HG03460 (cell line): ENCODE data around the gene SLC6A2.
"Not testable (repeated sequence)": the region's sequence is repeated elsewhere in the genome, so short reads cannot be mapped to it uniquely, and the experiment has no call there.

Source experiments
- ATAC-seq: cut with Tn5 transposase; IDR thresholded peaks from one replicate; pipeline ENCODE4 v1.9.1; 2021; ENCODE audit not compliant: unreplicated experiment

The SLC6A2 gene

GRCh38 chr16:55709801-55710200, 54.0 kb downstream of the SLC6A2 start:
- no peak for ATAC-seq

GRCh38 chr16:55710466-55710865, 54.7 kb downstream of the SLC6A2 start:
- no peak for ATAC-seq

GRCh38 chr16:55711959-55712876, 56.4 kb downstream of the SLC6A2 start:
- ATAC-seq: no peak

- ATAC-seq: no peak
Measured at GRCh38 chr16:55713103-55713502, 57.3 kb downstream of the SLC6A2 start.

- no peak for ATAC-seq
Measured at GRCh38 chr16:55717326-55717725, 61.5 kb downstream of the SLC6A2 start.

- ATAC-seq: no peak
Measured at GRCh38 chr16:55725055-55725777, 69.4 kb downstream of the SLC6A2 start.

- ATAC-seq: no peak
Measured at GRCh38 chr16:55728797-55729196, 73.0 kb downstream of the SLC6A2 start.

- ATAC-seq: no peak
Measured at GRCh38 chr16:55730115-55730514, 74.3 kb downstream of the SLC6A2 start.

GRCh38 chr16:55732496-55732895, 76.7 kb downstream of the SLC6A2 start:
- no peak for ATAC-seq

GRCh38 chr16:55734665-55735064, 78.9 kb downstream of the SLC6A2 start:
- ATAC-seq: no peak

- no peak for ATAC-seq
Measured at GRCh38 chr16:55735120-55735781, 79.5 kb downstream of the SLC6A2 start.

GRCh38 chr16:55736671-55737070, 80.9 kb downstream of the SLC6A2 start:
- ATAC-seq: no peak

- no peak for ATAC-seq
Measured at GRCh38 chr16:55737318-55737717, 81.5 kb downstream of the SLC6A2 start.

GRCh38 chr16:55737966-55738365, 82.2 kb downstream of the SLC6A2 start:
- no peak for ATAC-seq

GRCh38 chr16:55746081-55746480, 90.3 kb downstream of the SLC6A2 start:
- ATAC-seq: no peak

- ATAC-seq: no peak
Measured at GRCh38 chr16:55747785-55748184, 92.0 kb downstream of the SLC6A2 start.

GRCh38 chr16:55752465-55753144, 96.8 kb downstream of the SLC6A2 start:
- not testable (repeated sequence) for ATAC-seq

GRCh38 chr16:55753145-55753631, 97.4 kb downstream of the SLC6A2 start:
- ATAC-seq: not testable (repeated sequence)
